ENCODE measurements around the gene ENKD1. TPM values are rescaled to one million over a fixed set of nuclear protein-coding genes. Genes with fewer than 3 reads are reported as not detected.

ENKD1 gene
- total RNA-seq, 2 donors from 2014 or later = 6.1 to 6.8 TPM

GRCh38 chr16:67664258-67664657 is 2.3 kb downstream of the ENKD1 start:
- DNase-seq (no peak), ATAC-seq (no peak)
- Mint-ChIP-seq H3K4me3 (no peak overlapping the region), H3K27me3 (no peaks in the 10 kb centered on the region), H3K27ac (peak overlapping the region; percentile 41), H3K36me3 (ENCODE audit: low read depth) (no peaks in the 10 kb centered on the region), H3K4me1 (peaks cover 31% of the 10 kb centered on the region)
- no peaks in the 10 kb centered on the region for H3K9me3 ChIP-seq (ENCODE audit: control insufficient read depth, low read length, poor library complexity, severe bottlenecking)

DNA sequence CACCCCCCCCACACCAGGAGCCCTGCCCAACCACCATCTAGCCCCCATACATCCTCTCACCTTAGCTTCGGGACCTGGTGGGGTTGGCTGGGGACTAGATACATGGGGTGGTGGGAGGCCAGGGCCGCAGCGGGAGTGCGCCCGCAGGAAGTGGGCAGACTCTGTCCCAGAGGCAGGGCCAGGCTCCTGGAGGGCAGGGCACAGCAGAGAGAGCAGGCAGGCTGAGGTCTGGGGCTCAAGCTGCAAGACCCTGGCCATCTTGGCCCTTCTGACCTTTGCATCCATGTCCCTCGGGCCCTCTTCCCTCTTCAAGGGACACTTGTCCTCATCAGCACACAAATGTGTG is 2.7 kb downstream of the ENKD1 start:
- no peak for ATAC-seq
- H3K4me1 Mint-ChIP-seq = peaks cover 35% of the 10 kb centered on the region
- H3K4me3 Mint-ChIP-seq = no peak overlapping the region
- H3K27me3 Mint-ChIP-seq = no peaks in the 10 kb centered on the region
- no peaks in the 10 kb centered on the region for H3K9me3 ChIP-seq (ENCODE audit: control insufficient read depth, low read length, poor library complexity, severe bottlenecking)
- peak overlapping the region; percentile 41 for H3K27ac Mint-ChIP-seq
- no peaks in the 10 kb centered on the region for H3K36me3 Mint-ChIP-seq (ENCODE audit: low read depth)
- no peak for DNase-seq

DNA sequence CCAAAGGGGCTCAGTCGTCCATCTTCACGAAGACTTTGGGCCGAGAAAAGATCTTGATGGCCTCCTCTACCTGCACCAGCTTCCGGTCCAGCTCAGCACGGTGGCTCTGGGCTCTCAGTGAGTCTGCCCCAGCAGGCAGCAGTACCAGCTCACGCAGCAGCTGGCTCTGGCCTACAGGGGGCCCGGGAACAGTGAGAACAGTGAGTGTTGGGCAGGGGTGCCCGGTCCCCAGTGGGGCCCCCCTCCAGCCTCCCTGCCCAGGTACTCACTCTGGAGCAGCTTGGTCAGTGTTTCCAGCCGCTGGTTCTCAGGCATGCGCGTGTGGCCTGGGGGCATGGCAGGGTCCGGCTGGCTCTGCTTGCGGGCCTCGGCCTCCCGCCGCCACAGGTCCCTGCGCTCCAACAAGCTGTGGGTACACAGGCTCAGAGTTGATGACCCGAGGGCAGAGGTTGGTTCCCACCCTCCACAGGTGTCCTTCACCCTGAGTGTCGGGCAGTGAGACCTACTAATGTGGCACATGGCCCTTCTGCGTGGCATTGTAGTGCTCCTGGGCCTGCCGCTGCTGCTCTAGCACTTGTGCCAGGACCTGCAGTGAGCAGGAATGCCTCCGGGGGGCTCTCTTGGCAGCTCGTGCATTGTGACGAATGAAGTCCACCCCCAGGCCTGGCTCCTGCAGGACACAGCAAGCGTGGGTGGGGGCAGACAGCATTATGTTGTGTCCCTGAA is 3.2 kb downstream of the ENKD1 start:
- H3K9me3 ChIP-seq (ENCODE audit: control insufficient read depth, low read length, poor library complexity, severe bottlenecking) = no peaks in the 10 kb centered on the region
- Mint-ChIP-seq H3K27me3 (no peaks in the 10 kb centered on the region), H3K36me3 (ENCODE audit: low read depth) (no peaks in the 10 kb centered on the region), H3K27ac (no peak overlapping the region), H3K4me1 (peaks cover 34% of the 10 kb centered on the region), H3K4me3 (no peak overlapping the region)
- no peak for DNase-seq
- ATAC-seq = no peak

DNA sequence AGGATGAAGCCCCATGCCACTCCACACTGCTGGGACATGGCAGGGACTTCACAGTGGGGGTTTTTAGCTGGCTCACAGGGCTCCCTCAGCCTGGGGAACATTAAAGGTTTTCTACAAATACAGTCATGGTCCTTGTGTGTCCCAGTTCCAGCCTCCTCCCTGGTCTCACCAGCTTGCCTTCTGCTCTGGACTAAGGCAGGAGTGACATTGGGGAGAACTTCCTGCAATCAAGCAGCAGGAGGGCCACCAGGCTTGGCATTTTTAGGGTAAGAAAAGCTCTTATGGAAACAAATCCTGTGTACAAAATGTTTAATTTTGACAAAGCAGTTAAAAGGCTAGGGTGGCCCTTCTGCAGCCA is 3.9 kb downstream of the ENKD1 start:
- DNase-seq = no peak
- no peak for ATAC-seq
- Mint-ChIP-seq H3K36me3 (ENCODE audit: low read depth) (no peaks in the 10 kb centered on the region), H3K4me3 (no peak overlapping the region), H3K4me1 (peaks cover 34% of the 10 kb centered on the region), H3K27ac (no peak overlapping the region), H3K27me3 (no peaks in the 10 kb centered on the region)
- H3K9me3 ChIP-seq (ENCODE audit: control insufficient read depth, low read length, poor library complexity, severe bottlenecking) = no peaks in the 10 kb centered on the region

DNA sequence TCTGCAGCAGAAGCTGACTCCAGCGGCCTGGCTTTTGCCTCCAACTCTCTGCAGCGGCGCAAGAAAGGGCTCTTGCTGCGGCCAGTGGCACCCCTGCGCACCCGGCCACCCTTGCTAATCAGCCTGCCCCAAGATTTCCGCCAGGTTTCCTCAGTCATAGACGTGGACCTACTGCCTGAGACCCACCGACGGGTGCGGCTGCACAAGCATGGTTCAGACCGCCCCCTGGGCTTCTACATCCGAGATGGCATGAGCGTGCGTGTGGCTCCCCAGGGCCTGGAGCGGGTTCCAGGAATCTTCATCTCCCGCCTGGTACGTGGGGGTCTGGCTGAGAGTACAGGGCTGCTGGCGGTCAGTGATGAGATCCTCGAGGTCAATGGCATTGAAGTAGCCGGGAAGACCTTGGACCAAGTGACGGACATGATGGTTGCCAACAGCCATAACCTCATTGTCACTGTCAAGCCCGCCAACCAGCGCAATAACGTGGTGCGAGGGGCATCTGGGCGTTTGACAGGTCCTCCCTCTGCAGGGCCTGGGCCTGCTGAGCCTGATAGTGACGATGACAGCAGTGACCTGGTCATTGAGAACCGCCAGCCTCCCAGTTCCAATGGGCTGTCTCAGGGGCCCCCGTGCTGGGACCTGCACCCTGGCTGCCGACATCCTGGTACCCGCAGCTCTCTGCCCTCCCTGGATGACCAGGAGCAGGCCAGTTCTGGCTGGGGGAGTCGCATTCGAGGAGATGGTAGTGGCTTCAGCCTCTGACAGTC is 4.5 kb downstream of the ENKD1 start:
- Mint-ChIP-seq H3K27me3 (no peaks in the 10 kb centered on the region), H3K27ac (peak overlapping the region; percentile 91), H3K4me1 (peaks cover 32% of the 10 kb centered on the region), H3K36me3 (ENCODE audit: low read depth) (no peaks in the 10 kb centered on the region), H3K4me3 (peak overlapping the region; percentile 96)
- H3K9me3 ChIP-seq (ENCODE audit: control insufficient read depth, low read length, poor library complexity, severe bottlenecking) = no peaks in the 10 kb centered on the region
- no peak for ATAC-seq
- no peak for DNase-seq

DNA sequence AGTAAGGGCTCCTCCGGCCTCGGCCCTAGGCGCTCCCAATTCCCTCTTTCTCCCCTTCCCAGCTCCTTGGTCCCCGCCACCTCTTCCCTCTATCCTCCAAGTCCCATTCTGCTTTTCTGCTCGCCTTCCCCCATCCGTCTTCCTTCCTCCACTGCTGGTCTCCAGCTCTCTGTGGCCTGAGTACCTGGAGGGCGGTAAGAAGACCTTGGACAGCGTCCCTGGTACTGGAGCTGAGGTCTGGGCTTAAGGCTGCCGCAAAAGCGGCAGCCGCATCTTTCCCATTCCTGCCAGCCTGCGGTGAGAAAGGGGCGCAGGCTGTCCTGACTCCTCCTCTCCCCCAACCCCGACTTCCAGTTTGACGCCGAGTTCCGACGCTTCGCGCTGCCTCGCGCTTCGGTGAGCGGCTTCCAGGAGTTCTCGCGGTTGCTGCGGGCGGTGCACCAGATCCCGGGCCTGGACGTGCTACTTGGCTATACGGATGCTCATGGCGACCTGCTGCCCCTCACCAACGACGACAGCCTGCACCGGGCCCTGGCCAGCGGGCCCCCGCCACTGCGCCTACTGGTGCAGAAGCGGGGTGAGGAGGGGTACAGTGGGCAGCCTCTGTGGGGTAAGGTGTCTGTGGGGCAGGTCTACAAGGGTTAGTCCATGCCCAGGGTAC is 5.3 kb downstream of the ENKD1 start:
- no peaks in the 10 kb centered on the region for H3K9me3 ChIP-seq (ENCODE audit: control insufficient read depth, low read length, poor library complexity, severe bottlenecking)
- peaks cover 29% of the 10 kb centered on the region for H3K4me1 Mint-ChIP-seq
- ATAC-seq = no peak
- H3K36me3 Mint-ChIP-seq (ENCODE audit: low read depth) = no peaks in the 10 kb centered on the region
- DNase-seq = no peak
- no peaks in the 10 kb centered on the region for H3K27me3 Mint-ChIP-seq
- H3K4me3 Mint-ChIP-seq = peak overlapping the region; percentile 96
- peak overlapping the region; percentile 91 for H3K27ac Mint-ChIP-seq

GRCh38 chr16:67660564-67661028 is 6.0 kb downstream of the ENKD1 start, which contains the start of gene PARD6A:
Gene PARD6A, plus strand, starts transcription at chr16:67660960. Its CDS starts 79 bp downstream, at chr16:67661039.
- DNase-seq = peak; percentile 90 to 92 (median 91)
- no peaks in the 10 kb centered on the region for H3K9me3 ChIP-seq (ENCODE audit: control insufficient read depth, low read length, poor library complexity, severe bottlenecking)
- H3K27me3 Mint-ChIP-seq = no peaks in the 10 kb centered on the region
- peak; percentile 85 for ATAC-seq
- peaks cover 31% of the 10 kb centered on the region for H3K4me1 Mint-ChIP-seq
- peak within 1 kb of the TSS; percentile 91 for H3K27ac Mint-ChIP-seq
- peak within 1 kb of the TSS; percentile 96 for H3K4me3 Mint-ChIP-seq
- peaks cover 2% of the 10 kb centered on the region for H3K36me3 Mint-ChIP-seq (ENCODE audit: low read depth)

DNA sequence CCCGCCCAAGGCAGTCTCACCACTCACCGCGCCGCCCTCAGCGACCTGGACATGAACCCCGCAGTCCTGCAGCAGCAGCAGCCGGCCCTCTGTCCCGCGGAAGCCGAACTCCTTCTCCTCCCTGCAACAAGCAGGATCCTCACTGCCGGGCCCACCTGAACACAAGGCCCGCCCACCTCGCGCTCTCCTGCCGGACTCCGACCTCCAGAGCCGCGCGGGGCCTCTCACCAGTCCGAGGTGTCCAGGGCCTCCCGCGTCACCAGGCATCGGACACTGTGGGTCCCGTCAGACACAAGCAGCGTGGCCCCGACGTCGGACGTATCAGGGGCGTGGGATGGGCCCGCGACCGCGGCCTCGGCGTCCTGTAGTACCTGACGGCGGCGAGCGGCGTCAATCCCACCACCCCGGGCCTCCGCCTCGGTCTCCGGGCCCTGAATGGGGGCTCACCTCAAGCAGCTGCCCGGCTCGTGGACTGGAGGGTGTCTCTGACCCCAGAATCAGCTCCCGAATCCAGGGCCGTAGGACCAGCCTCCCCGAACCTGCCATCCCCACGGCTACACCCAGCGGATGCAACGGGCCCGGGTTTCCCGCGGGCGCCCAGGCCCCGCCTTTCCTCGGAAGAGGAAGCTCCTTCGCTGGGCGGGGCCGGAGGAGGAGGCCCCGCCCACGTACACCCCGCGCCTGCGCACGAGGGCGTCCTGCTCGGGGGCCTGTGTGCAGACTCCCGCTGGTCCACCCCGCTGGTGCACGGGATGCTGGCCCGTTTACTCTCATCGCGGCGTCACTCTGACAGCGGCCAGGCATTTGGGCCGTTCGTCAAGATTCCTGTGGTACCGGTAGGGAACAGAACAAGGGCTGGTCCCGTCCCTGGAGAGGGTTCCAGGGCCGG is 6.6 kb downstream of the ENKD1 start, which contains the start of gene ACD:
Gene ACD (minus strand): TSS at position 586 of the 889 bp plus-strand sequence. CDS start 40 bp downstream, at position 546.
- H3K27ac Mint-ChIP-seq = peak within 1 kb of the TSS; percentile 91
- H3K9me3 ChIP-seq (ENCODE audit: control insufficient read depth, low read length, poor library complexity, severe bottlenecking) = no peaks in the 10 kb centered on the region
- ATAC-seq = peak; percentile 74

GRCh38 chr16:67658849-67659674 is 7.5 kb downstream of the ENKD1 start:
- peaks cover 21% of the 10 kb centered on the region for H3K4me1 Mint-ChIP-seq
- H3K36me3 Mint-ChIP-seq (ENCODE audit: low read depth) = peaks cover 5% of the 10 kb centered on the region
- DNase-seq (no peak), ATAC-seq (no peak)
- no peaks in the 10 kb centered on the region for H3K27me3 Mint-ChIP-seq
- H3K9me3 ChIP-seq (ENCODE audit: control insufficient read depth, low read length, poor library complexity, severe bottlenecking) = no peaks in the 10 kb centered on the region
- peak overlapping the region; percentile 91 for H3K27ac Mint-ChIP-seq
- peak overlapping the region; percentile 96 for H3K4me3 Mint-ChIP-seq

More for the DNA sequence above, 6.6 kb downstream of the ENKD1 start, which contains the start of gene ACD:
- peaks cover 5% of the 10 kb centered on the region for H3K36me3 Mint-ChIP-seq (ENCODE audit: low read depth)
- peak; percentile 91 to 93 (median 92) for DNase-seq
- no peaks in the 10 kb centered on the region for H3K27me3 Mint-ChIP-seq
- H3K4me3 Mint-ChIP-seq = peak within 1 kb of the TSS; percentile 96
- H3K4me1 Mint-ChIP-seq = peaks cover 29% of the 10 kb centered on the region

GRCh38 chr16:67657751-67658518 is 8.6 kb downstream of the ENKD1 start:
- Mint-ChIP-seq H3K4me1 (peaks cover 19% of the 10 kb centered on the region), H3K27me3 (no peaks in the 10 kb centered on the region), H3K4me3 (peak overlapping the region; percentile 96), H3K36me3 (ENCODE audit: low read depth) (peaks cover 5% of the 10 kb centered on the region), H3K27ac (peak overlapping the region; percentile 91)
- no peak for ATAC-seq
- DNase-seq = no peak
- no peaks in the 10 kb centered on the region for H3K9me3 ChIP-seq (ENCODE audit: control insufficient read depth, low read length, poor library complexity, severe bottlenecking)

- peaks cover 5% of the 10 kb centered on the region for H3K36me3 Mint-ChIP-seq (ENCODE audit: low read depth)
- ATAC-seq (no peak), DNase-seq (no peak)
- H3K4me1 Mint-ChIP-seq = peaks cover 20% of the 10 kb centered on the region
- no peaks in the 10 kb centered on the region for H3K9me3 ChIP-seq (ENCODE audit: control insufficient read depth, low read length, poor library complexity, severe bottlenecking)
- no peak overlapping the region for H3K27ac Mint-ChIP-seq
- H3K27me3 Mint-ChIP-seq = no peaks in the 10 kb centered on the region
- H3K4me3 Mint-ChIP-seq = no peak overlapping the region
Measured at GRCh38 chr16:67657017-67657608, 9.4 kb downstream of the ENKD1 start.
